Mononuclear cell (primary cell): ENCODE results near the gene LRRC4C. TPM values are rescaled to one million over a fixed set of nuclear protein-coding genes. Genes with fewer than 3 reads are reported as not detected.

Source experiments
- H3K27me3 ChIP-seq: 2 replicates; pipeline ENCODE4 v1.6.0; 2011; ENCODE audit warnings: low read length, control low read depth; ENCODE audit not compliant: insufficient read depth
- H3K4me1 ChIP-seq: 2 replicates; pipeline ENCODE4 v1.5.1; 2011; ENCODE audit warnings: mild to moderate bottlenecking, low read length, control low read depth; ENCODE audit not compliant: insufficient read depth
- H3K4me3 ChIP-seq: 2 replicates; pipeline ENCODE4 v1.5.1; 2011; ENCODE audit warnings: mild to moderate bottlenecking, low read length, moderate library complexity
- H3K9me3 ChIP-seq: 2 replicates; pipeline ENCODE4 v1.5.1; 2011; ENCODE audit warnings: low read depth, mild to moderate bottlenecking, control low read depth, low read length
- total RNA-seq: library from RNA; depleted of rRNA; stranded (reverse); fragments of >200 nt; gene quantifications from one replicate; pipeline ENCODE4 v1.2.3, GENCODE V29; 2012

LRRC4C gene
- total RNA-seq, 1 donor = not detected

DNA sequence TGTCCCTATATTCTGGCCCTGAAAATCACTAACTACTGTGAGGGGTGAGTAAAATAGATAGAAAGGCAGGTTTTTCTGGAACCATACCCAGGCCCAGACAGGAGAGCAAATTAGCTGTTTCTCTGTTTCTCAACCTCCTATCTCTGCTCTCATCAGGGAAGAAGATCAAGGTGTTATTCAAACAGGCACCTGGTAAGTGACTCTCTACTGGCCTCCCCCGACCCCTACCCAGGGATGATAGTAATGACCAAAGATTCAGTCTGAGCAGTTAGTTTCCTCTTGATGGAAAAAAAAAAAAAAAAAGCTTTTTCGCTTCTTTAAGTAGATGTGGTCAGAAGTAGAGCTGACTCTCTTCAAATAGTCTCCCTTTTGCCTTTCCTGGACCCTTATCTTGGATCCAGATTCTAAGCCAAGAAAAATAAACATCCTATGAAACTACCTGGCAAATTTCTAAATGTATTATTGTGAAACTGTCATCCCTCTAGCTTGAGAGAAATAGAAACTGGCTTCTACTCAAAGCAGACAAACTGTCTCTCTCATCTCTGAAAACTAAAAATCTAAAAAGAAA, 9.9 kb downstream of the LRRC4C start:
- Histone ChIP-seq H3K27me3 (no peaks in the 10 kb centered on the region), H3K4me1 (no peaks in the 10 kb centered on the region), H3K9me3 (no peaks in the 10 kb centered on the region), H3K4me3 (no peak overlapping the region)

DNA sequence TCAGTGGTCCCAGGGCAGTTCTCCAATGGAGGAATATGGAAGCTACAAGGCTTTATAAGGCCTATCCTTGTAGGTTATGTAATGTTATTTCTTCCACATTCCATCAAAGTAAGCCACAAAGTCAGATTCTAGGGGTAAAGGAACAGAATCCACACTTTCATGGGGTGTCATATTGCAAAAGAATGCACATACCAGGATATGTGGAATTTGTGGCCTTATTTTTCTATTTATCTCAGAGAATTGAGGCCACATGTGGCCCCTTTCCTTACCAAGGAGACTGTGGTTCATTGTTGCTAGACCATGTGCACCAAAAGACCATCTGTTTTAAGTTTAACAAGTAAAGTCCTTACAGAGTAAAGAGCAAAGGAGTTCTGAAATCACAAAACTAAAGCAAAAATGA, 12.9 kb downstream of the LRRC4C start:
- Histone ChIP-seq H3K27me3 (no peaks in the 10 kb centered on the region), H3K4me1 (no peaks in the 10 kb centered on the region), H3K9me3 (no peaks in the 10 kb centered on the region), H3K4me3 (no peak overlapping the region)

DNA sequence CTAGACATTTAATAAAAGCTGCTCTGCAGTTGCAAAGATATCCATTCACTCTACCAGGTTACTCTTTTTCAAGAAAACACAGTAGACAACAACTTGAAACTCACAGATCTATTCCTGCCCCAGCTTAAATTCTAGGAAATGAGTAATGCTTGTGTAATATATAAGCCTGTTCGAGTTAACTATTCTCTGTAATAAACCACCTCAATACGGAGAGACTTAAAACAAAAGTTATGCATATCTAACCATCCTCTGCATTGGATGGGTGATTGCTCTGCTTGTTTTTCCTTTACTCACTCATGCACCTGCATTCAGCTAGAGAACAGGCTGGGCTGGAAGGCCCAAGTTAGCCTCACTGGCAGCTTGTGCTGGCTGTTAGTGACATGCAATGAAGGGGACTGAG, 13.3 kb downstream of the LRRC4C start:
- Histone ChIP-seq H3K9me3 (no peaks in the 10 kb centered on the region), H3K27me3 (no peaks in the 10 kb centered on the region), H3K4me3 (no peak overlapping the region), H3K4me1 (no peaks in the 10 kb centered on the region)

DNA sequence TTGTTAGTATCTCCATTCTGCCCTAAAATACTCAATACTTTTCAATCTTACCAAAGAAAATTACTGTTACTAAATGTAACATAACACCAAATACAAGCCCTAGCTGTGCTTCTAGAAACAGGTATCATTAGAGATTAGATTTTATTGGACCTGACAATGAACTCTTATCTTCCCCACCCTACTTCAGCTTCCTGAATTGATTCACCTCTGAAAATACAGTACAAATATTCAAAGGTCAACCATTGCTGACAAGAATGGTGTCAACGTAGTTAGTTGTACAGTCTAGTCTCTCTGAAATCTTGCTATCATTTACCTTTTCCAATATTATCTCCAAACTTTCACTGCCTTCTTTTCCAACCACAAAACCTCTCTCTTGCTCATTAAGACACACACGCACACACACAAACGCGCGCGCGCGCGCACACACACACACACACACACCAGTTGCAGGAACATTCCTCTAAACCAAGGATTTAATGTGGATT, 22.4 kb downstream of the LRRC4C start:
- Histone ChIP-seq H3K27me3 (no peaks in the 10 kb centered on the region), H3K4me1 (no peaks in the 10 kb centered on the region), H3K9me3 (no peaks in the 10 kb centered on the region)

DNA sequence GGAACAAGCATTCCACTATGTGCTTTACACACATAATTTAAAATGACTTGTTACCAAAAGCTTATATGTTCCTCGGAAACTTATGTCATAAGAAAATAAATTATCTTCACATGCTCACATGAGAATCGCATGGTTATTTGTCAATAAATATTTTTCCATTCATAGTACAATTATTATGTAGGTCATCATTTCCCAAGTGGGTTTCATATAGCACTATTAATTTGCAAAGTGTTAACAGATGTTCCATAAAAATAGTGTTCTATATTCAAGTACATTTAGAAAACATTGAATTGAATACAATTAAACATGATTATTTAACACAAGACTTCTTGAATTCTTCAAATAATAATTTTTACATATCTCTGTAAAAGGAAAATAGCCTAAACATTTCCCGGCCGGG, 23.9 kb downstream of the LRRC4C start:
- no peaks in the 10 kb centered on the region for H3K9me3 ChIP-seq
- H3K4me1 ChIP-seq = no peaks in the 10 kb centered on the region
- H3K4me3 ChIP-seq = no peak overlapping the region
- no peaks in the 10 kb centered on the region for H3K27me3 ChIP-seq

More for the DNA sequence above, 22.4 kb downstream of the LRRC4C start:
- no peak overlapping the region for H3K4me3 ChIP-seq

DNA sequence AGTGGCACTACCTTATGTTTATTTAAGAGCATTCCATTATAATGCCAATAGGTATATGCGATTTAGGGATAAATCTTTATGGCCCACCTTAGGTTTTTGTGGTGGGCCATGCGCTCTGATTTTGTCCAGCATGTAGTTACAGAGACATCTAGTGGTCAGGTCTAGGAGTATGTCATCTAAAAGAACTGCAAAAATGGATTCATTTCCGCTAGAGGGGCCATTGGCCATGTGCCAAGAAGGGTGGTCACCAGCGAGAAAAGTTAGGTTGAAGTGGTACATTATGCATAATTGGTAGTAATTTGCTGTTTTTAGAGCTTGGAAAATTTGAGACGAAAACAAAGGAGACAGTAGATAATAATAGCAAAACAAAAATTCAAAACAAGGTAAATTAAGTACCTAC, 27.7 kb downstream of the LRRC4C start:
- H3K4me1 ChIP-seq = no peaks in the 10 kb centered on the region
- no peak overlapping the region for H3K4me3 ChIP-seq
- no peaks in the 10 kb centered on the region for H3K9me3 ChIP-seq
- no peaks in the 10 kb centered on the region for H3K27me3 ChIP-seq

DNA sequence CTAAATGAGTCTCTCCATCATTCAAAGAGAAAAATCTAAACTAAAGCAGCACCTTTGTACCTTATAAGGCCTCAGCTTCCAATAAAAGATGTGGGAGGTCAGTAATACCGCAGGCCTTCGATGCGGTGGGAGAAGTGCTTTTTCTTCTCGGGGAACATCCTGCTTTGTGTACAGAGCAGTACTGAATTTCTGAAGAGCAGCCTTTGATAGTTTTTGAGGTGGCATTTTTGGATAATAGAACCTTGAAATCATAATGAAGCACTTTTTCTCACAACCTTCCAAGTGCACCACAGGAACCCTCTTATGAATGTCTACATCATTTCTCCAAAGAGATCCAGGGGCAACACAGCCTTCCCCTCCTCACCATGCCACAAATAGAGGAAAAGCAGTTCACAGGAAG, 39.6 kb downstream of the LRRC4C start:
- H3K4me1 ChIP-seq = no peaks in the 10 kb centered on the region
- no peaks in the 10 kb centered on the region for H3K27me3 ChIP-seq
- no peak overlapping the region for H3K4me3 ChIP-seq

DNA sequence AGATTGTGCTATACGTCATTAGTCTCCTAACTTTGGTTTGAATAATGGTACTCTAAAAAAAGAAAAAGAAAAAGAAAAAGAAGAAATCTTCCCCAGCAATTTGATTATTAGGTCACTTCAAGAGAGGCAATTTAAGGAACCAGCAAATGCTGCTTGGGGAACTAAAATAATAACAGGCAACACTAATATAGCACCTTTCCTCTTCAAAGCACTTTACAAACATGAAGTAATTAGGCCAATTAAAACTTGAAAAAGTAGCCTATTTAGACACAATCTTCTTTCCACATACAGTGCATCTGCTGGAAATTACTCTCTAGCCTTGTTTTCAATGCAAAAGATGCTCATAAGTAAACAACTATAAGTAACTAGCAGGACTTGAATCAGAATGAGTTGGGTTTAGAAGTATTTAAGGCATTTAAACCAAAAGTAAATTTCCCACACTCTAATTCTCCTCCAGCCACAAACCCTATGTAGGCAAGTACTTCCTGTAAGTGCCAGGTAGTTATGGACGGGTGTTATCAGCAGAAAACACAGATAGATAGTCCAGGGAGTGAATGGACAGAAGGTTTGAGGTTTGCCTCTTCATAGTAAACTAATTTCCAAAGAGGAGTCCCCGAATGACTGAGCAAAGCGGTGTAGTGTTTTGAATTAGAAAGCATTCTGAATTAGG, 44.5 kb downstream of the LRRC4C start:
- no peaks in the 10 kb centered on the region for H3K4me1 ChIP-seq
- H3K27me3 ChIP-seq = no peaks in the 10 kb centered on the region
- H3K9me3 ChIP-seq = no peaks in the 10 kb centered on the region
- H3K4me3 ChIP-seq = no peak overlapping the region

More for the DNA sequence above, 39.6 kb downstream of the LRRC4C start:
- H3K9me3 ChIP-seq = no peaks in the 10 kb centered on the region

DNA sequence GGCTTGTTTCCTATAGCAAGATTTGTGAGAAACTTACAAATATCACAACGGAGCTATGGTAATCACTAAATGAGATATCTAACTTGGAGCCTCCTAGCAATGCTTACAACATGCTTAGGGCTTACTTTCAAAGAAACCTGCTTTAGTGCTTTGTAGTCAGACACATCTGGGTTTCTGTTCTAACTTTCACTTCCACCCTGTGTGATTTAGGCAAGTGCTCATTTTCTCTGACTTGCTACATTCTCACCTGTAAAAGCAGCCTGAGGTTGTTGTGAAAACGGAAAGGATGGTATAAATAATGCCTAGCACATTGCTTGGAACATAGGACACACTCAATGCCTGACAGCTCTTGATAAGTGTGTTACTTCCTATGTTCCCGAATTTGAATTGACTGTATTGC, 45.6 kb downstream of the LRRC4C start:
- no peaks in the 10 kb centered on the region for H3K4me1 ChIP-seq
- no peak overlapping the region for H3K4me3 ChIP-seq
- H3K9me3 ChIP-seq = no peaks in the 10 kb centered on the region
- H3K27me3 ChIP-seq = no peaks in the 10 kb centered on the region

DNA sequence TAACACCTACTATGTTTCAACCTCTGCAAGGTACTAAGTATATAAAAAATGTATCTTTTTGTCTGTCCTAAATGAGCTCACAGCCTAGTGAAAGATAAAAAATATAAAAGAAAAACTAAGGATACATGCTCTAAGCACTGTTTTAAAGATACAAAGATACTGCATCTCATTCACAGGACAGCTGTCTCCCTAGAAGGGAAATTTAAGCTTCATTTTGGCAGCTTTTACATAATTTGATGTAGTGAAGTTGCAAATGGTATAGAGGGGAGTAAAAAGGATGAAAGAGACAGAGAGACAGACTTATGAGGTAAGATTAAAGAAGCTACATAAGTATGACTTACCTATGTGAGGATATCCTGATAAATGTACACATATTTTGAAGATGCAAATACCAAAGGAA, 53.6 kb downstream of the LRRC4C start:
- Histone ChIP-seq H3K4me3 (no peak overlapping the region), H3K4me1 (no peaks in the 10 kb centered on the region), H3K9me3 (no peaks in the 10 kb centered on the region), H3K27me3 (no peaks in the 10 kb centered on the region)

DNA sequence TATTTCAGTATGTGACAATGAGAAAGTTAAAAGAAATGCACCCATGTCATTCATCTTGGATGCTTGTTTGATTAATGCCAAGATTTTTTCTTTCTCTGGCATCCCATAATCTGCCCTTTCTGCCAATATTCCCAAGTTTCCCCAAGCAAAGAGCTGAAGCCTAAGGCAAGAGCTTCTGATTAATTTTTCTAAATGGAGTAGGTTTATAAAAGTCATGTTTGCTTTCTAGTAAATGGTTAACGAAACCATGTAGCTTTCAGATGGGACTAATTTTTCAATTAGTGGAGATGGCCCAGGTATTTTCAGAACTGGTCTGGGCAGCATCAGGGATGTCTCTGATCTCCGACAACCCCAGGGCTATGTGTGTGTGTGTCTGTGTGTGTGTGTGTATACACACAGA, 55.3 kb downstream of the LRRC4C start:
- Histone ChIP-seq H3K9me3 (no peaks in the 10 kb centered on the region), H3K4me3 (no peak overlapping the region), H3K4me1 (no peaks in the 10 kb centered on the region), H3K27me3 (no peaks in the 10 kb centered on the region)

DNA sequence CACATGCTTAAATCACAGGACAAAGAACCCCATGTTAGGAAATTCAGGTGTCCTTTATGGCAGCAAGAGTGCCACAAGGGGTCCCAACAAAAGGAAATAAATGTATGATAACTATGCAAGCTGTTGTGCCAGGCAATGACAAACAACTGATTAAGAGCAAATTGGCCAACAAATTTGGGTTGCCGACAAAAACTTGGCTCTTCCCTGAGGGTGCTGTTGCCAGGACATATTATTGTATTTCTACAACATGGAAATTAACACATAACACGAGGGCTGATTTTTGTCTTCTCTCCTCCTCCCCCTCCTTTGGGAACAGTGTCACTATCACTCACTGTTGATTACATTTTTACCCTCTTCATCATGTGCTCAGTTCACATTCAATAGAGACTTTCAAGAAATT, 56.0 kb downstream of the LRRC4C start:
- Histone ChIP-seq H3K27me3 (no peaks in the 10 kb centered on the region), H3K4me1 (no peaks in the 10 kb centered on the region), H3K4me3 (no peak overlapping the region), H3K9me3 (no peaks in the 10 kb centered on the region)

DNA sequence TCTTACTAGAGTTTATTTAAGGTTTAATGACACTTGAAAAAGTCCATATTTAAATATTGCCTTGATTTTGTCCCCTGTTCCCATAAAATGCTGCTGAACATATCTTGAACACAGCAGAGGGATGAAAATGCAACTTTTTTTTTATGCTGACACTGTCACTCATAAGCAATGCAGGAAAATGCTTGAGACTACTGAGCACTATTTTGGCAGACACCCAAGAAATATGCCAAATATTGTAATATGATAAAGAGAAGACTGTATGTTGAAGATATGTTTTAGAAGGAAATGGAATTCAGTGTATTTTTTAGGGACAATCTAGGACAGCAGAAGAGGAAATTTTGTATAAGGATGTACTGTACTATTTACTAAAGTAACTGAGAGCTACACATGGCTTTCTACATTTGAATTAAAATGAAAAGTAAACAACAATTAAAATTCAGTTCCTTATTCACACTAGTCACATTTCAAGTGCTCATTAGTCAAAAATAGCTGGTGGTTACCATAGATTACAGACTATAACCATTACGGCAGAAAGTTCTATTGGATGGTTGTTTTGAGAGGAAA, 58.6 kb downstream of the LRRC4C start:
- no peaks in the 10 kb centered on the region for H3K9me3 ChIP-seq
- H3K4me3 ChIP-seq = no peak overlapping the region
- H3K4me1 ChIP-seq = no peaks in the 10 kb centered on the region
- H3K27me3 ChIP-seq = no peaks in the 10 kb centered on the region

DNA sequence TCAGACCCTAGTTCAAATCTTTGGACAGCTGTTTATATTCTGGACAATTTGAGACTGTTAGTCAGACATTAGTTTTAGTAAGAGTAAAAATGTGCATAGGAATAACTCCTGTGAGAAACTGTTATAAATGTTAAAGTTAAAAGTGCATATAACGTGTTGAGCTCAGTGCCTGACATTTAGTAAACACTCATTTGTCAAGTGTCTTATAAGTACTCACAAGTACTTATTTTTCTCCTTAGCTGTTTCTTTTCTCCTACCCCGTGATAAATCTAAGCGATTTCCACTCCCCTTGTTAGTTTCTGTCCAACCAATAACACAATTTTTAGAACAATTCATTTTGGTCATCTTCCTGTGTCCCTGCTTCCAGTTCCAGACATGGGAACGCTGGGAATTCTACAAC, 59.3 kb downstream of the LRRC4C start:
- no peaks in the 10 kb centered on the region for H3K4me1 ChIP-seq

DNA sequence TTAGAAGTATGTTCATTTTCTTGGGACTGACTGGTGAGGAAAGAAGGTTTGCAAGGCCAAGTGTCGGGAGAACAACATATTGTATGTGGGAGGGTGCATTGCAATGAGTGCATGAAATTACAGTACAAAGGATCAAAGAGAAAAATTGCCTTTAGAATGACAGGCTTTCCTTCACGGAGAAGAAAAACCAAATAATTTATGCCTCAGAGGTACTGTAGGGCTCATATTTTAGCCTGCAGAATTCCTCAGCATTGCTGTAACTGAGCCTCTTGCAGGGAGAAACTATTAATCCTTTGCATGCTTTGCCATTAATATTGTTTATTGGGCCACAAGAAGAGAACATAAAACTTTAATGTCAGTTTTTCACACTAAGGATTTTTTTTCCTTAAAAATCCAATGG, 60.1 kb downstream of the LRRC4C start:
- Histone ChIP-seq H3K9me3 (no peaks in the 10 kb centered on the region), H3K27me3 (no peaks in the 10 kb centered on the region), H3K4me1 (no peaks in the 10 kb centered on the region), H3K4me3 (no peak overlapping the region)

More for the DNA sequence above, 59.3 kb downstream of the LRRC4C start:
- Histone ChIP-seq H3K9me3 (no peaks in the 10 kb centered on the region), H3K27me3 (no peaks in the 10 kb centered on the region), H3K4me3 (no peak overlapping the region)

DNA sequence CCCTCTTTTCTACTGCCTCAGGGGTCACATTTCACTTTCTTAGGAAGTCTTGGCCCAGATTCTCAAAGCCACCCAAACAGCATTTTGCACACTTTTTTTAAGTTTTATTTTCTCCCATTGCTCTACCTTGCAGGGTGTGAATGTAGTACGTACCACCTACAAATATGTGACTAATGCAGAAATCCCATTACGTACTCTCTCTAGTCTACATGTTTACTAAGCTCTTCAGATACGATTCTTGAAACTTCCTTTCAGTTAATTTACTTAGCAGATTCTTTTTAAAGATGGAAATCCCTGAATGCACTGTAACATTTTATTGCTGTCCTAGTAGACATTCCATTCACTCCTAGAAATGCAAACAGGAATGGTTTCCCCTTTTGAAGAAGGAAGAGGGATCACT, 61.3 kb downstream of the LRRC4C start:
- Histone ChIP-seq H3K4me1 (no peaks in the 10 kb centered on the region), H3K9me3 (no peaks in the 10 kb centered on the region), H3K4me3 (no peak overlapping the region), H3K27me3 (no peaks in the 10 kb centered on the region)
